ENCODE measurements around the gene SOX1.

The SOX1 gene

DNA sequence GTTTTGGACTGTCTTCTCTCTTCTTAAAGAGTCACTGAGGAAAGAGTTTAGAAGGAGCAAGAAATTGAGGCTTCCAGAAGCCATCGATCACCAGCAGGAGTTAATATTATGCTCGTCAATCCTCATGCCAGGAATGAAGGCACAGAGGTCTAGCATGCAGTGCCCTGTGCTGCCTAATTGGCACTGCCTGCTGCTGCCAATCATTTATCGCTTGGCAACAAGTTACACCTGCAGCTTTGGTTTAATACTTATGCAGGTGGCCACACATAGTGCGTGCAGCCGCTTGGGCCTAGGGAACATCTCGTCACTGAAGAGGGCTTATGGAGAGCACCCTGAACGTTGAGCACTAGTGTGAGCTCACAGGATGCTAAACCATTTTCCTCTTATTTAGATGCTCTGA is 2.7 kb upstream of the SOX1 start:
- ChIA-PET POLR2A (no interaction called here), CTCF (no interaction called here)
- no peak for DNase-seq (ENCODE audit: extremely low spot score)
- TF ChIP-seq HDGF (IDR thresholded peaks at IDR 0.05; ENCODE audit: borderline replicate concordance) = no peak
- no peak for TF ChIP-seq BHLHE40 (IDR thresholded peaks at IDR 0.05; ENCODE audit: borderline replicate concordance)

DNA sequence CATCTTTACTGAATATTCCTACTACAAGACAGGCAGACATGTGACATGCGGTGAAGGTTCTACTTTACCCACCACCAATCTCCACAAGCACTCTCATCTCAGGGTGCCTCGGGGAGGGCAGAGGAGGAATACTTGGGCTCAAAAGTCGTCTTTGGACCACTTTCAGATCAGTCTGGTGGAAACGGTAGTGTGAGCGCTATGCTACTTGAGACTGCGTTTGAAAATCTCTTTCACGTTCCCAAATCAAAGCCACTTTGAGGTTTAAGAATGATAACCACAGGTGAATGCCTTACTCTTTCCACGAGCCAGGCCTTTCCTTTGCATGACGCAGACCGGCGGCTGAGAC is 1.5 kb upstream of the SOX1 start:
- no peak for TF ChIP-seq FOXK2 (IDR thresholded peaks at IDR 0.05)
- TF ChIP-seq BHLHE40 (IDR thresholded peaks at IDR 0.05; ENCODE audit: borderline replicate concordance) = no peak
- TF ChIP-seq FOXM1 (IDR thresholded peaks at IDR 0.05; ENCODE audit: borderline replicate concordance) = no peak
- no peak for TF ChIP-seq SUZ12 (IDR thresholded peaks at IDR 0.05)
- no peak for TF ChIP-seq ZNF384 (IDR thresholded peaks at IDR 0.05)
- ChIA-PET POLR2A (no interaction called here), CTCF (no interaction called here)
- DNase-seq (ENCODE audit: extremely low spot score) = no peak

DNA sequence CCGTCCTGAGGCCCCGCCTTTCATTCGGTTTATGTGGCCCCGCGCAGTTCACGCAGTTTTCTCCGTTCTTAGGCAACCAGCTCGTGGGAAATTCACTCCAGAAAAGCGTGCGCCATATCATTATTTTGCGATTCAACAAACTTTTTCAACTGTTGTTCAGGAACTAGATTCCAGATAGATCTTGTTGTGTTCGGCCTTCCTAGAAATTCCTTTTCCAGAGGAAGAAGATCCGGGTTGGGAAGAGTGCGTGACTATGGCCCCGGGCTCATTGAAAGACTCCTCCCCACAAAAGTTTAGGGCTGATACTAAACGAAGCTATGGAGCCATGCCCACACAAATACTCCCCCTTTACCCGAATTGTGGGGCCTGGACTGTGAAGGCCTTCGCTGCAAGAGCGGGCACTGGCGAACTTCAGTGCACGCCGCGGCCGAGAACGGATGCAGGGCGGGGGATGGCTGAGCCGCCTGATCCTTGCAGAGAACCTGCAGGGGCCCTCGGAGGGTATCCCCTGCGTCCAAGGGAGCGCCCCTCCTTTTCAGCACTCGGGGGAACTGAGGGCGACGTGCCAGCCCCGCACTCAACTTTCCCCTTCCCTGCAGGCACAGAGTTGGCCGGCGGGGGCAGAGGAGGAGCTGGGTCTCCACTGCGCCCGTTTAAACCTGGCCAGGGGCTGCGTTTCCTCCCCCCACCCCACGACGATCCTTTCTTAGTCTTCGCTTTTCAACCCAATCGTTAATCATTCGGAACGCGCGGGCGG is 904 bp upstream of the SOX1 start:
- ChIA-PET CTCF (no interaction called here), POLR2A (no interaction called here)
- no peak for DNase-seq (ENCODE audit: extremely low spot score)
- TF ChIP-seq HDGF (IDR thresholded peaks at IDR 0.05; ENCODE audit: borderline replicate concordance) = no peak
- no peak for TF ChIP-seq ELF4 (IDR thresholded peaks at IDR 0.05)
- no peak for TF ChIP-seq LEF1 (IDR thresholded peaks at IDR 0.05; ENCODE audit: borderline replicate concordance)
- no peak for TF ChIP-seq L3MBTL2 (conservative IDR thresholded peaks at IDR 0.05)
- TF ChIP-seq TARDBP (IDR thresholded peaks at IDR 0.05) = no peak
- no peak for TF ChIP-seq FOXA1 (IDR thresholded peaks at IDR 0.05)
- no peak for TF ChIP-seq FOXM1 (IDR thresholded peaks at IDR 0.05; ENCODE audit: borderline replicate concordance)
- no peak for TF ChIP-seq SP1 (IDR thresholded peaks at IDR 0.05)
- TF ChIP-seq SUZ12 (IDR thresholded peaks at IDR 0.05) = no peak
- TF ChIP-seq ARNT (IDR thresholded peaks at IDR 0.05) = no peak
- TF ChIP-seq ZNF384 (IDR thresholded peaks at IDR 0.05) = no peak
- TF ChIP-seq NFRKB (IDR thresholded peaks at IDR 0.05) = no peak

DNA sequence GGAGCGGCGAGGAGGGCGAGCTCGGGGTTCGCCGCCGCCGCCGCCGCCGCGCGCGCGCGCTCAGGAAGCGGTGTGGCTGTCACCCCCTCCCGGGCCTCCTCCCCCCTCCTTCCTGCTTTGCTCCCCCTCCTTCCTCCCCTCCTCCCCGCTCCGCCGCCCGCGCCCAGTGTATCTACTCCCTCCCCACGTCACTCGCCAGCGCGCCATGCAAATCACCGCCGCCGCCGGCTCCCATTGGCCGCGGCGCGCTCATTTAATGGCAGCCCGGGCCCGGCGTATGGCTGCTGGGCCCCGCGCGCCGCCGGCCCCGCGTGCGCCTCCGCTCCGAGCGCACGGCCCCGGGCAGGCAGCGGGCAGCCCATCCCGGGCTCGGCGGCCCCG is 335 bp upstream of the SOX1 start:
- no peak for DNase-seq (ENCODE audit: extremely low spot score)
- no peak for TF ChIP-seq CTBP1 (IDR thresholded peaks at IDR 0.05; ENCODE audit: borderline replicate concordance)
- no peak for TF ChIP-seq SP1 (IDR thresholded peaks at IDR 0.05)
- no peak for TF ChIP-seq HDGF (IDR thresholded peaks at IDR 0.05; ENCODE audit: borderline replicate concordance)
- no peak for TF ChIP-seq FOXA1 (IDR thresholded peaks at IDR 0.05)
- no peak for TF ChIP-seq L3MBTL2 (conservative IDR thresholded peaks at IDR 0.05)
- TF ChIP-seq BHLHE40 (IDR thresholded peaks at IDR 0.05; ENCODE audit: borderline replicate concordance) = no peak
- no peak for TF ChIP-seq ZNF384 (IDR thresholded peaks at IDR 0.05)
- no peak for TF ChIP-seq TARDBP (IDR thresholded peaks at IDR 0.05)
- TF ChIP-seq LEF1 (IDR thresholded peaks at IDR 0.05; ENCODE audit: borderline replicate concordance) = no peak
- TF ChIP-seq ELF4 (IDR thresholded peaks at IDR 0.05) = no peak
- TF ChIP-seq NFRKB (IDR thresholded peaks at IDR 0.05) = no peak
- no peak for TF ChIP-seq FOXM1 (IDR thresholded peaks at IDR 0.05; ENCODE audit: borderline replicate concordance)
- TF ChIP-seq ARNT (IDR thresholded peaks at IDR 0.05) = no peak
- no peak for TF ChIP-seq FOXK2 (IDR thresholded peaks at IDR 0.05)
- TF ChIP-seq, protein P1, sequence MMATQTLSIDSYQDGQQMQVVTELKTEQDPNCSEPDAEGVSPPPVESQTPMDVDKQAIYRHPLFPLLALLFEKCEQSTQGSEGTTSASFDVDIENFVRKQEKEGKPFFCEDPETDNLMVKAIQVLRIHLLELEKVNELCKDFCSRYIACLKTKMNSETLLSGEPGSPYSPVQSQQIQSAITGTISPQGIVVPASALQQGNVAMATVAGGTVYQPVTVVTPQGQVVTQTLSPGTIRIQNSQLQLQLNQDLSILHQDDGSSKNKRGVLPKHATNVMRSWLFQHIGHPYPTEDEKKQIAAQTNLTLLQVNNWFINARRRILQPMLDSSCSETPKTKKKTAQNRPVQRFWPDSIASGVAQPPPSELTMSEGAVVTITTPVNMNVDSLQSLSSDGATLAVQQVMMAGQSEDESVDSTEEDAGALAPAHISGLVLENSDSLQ (IDR thresholded peaks at IDR 0.05) = no peak
- ChIA-PET POLR2A (no interaction called here), CTCF (no interaction called here)

DNA sequence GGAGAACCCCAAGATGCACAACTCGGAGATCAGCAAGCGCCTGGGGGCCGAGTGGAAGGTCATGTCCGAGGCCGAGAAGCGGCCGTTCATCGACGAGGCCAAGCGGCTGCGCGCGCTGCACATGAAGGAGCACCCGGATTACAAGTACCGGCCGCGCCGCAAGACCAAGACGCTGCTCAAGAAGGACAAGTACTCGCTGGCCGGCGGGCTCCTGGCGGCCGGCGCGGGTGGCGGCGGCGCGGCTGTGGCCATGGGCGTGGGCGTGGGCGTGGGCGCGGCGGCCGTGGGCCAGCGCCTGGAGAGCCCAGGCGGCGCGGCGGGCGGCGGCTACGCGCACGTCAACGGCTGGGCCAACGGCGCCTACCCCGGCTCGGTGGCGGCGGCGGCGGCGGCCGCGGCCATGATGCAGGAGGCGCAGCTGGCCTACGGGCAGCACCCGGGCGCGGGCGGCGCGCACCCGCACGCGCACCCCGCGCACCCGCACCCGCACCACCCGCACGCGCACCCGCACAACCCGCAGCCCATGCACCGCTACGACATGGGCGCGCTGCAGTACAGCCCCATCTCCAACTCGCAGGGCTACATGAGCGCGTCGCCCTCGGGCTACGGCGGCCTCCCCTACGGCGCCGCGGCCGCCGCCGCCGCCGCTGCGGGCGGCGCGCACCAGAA is 1.1 kb downstream of the SOX1 start:
- DNase-seq (ENCODE audit: extremely low spot score) = no peak
- no peak for TF ChIP-seq NFRKB (IDR thresholded peaks at IDR 0.05)
- TF ChIP-seq SP1 (IDR thresholded peaks at IDR 0.05) = no peak
- TF ChIP-seq FOXM1 (IDR thresholded peaks at IDR 0.05; ENCODE audit: borderline replicate concordance) = no peak
- no peak for TF ChIP-seq BHLHE40 (IDR thresholded peaks at IDR 0.05; ENCODE audit: borderline replicate concordance)
- TF ChIP-seq TARDBP (IDR thresholded peaks at IDR 0.05) = no peak
- TF ChIP-seq FOXK2 (IDR thresholded peaks at IDR 0.05) = no peak
- TF ChIP-seq ARNT (IDR thresholded peaks at IDR 0.05) = no peak
- no peak for TF ChIP-seq FOXA1 (IDR thresholded peaks at IDR 0.05)
- no peak for TF ChIP-seq CTBP1 (IDR thresholded peaks at IDR 0.05; ENCODE audit: borderline replicate concordance)
- ChIA-PET CTCF (no interaction called here), POLR2A (no interaction called here)

DNA sequence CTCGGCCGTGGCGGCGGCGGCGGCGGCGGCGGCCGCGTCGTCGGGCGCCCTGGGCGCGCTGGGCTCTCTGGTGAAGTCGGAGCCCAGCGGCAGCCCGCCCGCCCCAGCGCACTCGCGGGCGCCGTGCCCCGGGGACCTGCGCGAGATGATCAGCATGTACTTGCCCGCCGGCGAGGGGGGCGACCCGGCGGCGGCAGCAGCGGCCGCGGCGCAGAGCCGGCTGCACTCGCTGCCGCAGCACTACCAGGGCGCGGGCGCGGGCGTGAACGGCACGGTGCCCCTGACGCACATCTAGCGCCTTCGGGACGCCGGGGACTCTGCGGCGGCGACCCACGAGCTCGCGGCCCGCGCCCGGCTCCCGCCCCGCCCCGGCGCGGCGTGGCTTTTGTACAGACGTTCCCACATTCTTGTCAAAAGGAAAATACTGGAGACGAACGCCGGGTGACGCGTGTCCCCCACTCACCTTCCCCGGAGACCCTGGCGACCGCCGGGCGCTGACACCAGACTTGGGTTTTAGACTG is 1.7 kb downstream of the SOX1 start:
- ChIA-PET CTCF (no interaction called here), POLR2A (no interaction called here)
- no peak for DNase-seq (ENCODE audit: extremely low spot score)
- TF ChIP-seq FOXM1 (IDR thresholded peaks at IDR 0.05; ENCODE audit: borderline replicate concordance) (no peak), ARNT (IDR thresholded peaks at IDR 0.05) (no peak), SP1 (IDR thresholded peaks at IDR 0.05) (no peak), ELF4 (IDR thresholded peaks at IDR 0.05) (no peak), TARDBP (IDR thresholded peaks at IDR 0.05) (no peak), ZNF384 (IDR thresholded peaks at IDR 0.05) (no peak), CTBP1 (IDR thresholded peaks at IDR 0.05; ENCODE audit: borderline replicate concordance) (no peak)

DNA sequence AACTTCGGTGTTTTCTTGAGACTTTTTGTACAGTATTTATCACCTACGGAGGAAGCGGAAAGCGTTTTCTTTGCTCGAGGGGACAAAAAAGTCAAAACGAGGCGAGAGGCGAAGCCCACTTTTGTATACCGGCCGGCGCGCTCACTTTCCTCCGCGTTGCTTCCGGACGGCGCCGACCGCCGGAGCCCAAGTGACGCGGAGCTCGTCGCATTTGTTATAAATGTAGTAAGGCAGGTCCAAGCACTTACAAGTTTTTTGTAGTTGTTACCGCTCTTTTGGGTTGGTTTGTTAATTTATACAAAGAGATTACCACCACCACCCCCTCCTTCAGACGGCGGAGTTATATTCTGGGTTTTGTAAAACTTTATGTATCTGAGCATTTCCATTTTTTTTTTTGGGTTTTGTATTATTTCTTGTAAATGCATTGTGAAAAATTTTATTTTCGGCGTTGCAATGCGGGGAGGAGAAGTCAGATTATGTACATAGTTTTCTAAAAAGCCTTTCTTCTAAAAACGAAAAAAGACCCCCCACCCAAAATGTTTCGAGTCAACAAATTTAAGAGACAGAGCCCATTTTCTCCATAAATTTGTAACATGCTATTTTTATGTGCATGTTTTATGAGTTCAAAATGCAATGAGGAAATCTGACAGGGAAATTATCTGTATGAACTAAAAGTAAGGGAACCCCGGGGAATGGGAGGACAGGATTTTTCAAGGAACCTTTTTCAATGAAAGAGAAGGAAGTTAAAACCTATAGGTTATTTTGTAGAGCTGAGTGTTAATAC is 2.3 kb downstream of the SOX1 start:
- ChIA-PET POLR2A (no interaction called here), CTCF (no interaction called here)
- DNase-seq (ENCODE audit: extremely low spot score) = no peak
- no peak for TF ChIP-seq CTBP1 (IDR thresholded peaks at IDR 0.05; ENCODE audit: borderline replicate concordance)
- TF ChIP-seq L3MBTL2 (conservative IDR thresholded peaks at IDR 0.05) = no peak
- TF ChIP-seq ZNF384 (IDR thresholded peaks at IDR 0.05) = no peak
- TF ChIP-seq NFRKB (IDR thresholded peaks at IDR 0.05) = no peak
- TF ChIP-seq, protein P1 (IDR thresholded peaks at IDR 0.05) = no peak
- no peak for TF ChIP-seq SP1 (IDR thresholded peaks at IDR 0.05)
- no peak for TF ChIP-seq SUZ12 (IDR thresholded peaks at IDR 0.05)
- no peak for TF ChIP-seq LEF1 (IDR thresholded peaks at IDR 0.05; ENCODE audit: borderline replicate concordance)
- TF ChIP-seq FOXA1 (IDR thresholded peaks at IDR 0.05) = no peak
- TF ChIP-seq FOXK2 (IDR thresholded peaks at IDR 0.05) = no peak
- TF ChIP-seq HDGF (IDR thresholded peaks at IDR 0.05; ENCODE audit: borderline replicate concordance) = no peak
- no peak for TF ChIP-seq BHLHE40 (IDR thresholded peaks at IDR 0.05; ENCODE audit: borderline replicate concordance)
- TF ChIP-seq ARNT (IDR thresholded peaks at IDR 0.05) = no peak
- no peak for TF ChIP-seq FOXM1 (IDR thresholded peaks at IDR 0.05; ENCODE audit: borderline replicate concordance)
- TF ChIP-seq ELF4 (IDR thresholded peaks at IDR 0.05) = no peak
- TF ChIP-seq TARDBP (IDR thresholded peaks at IDR 0.05) = no peak

All from HEK293T (cell line).